H1 (cell line): ENCODE measurements around the gene HOXB4. TPM values are rescaled to one million over a fixed set of nuclear protein-coding genes. Genes with fewer than 3 reads are reported as not detected.
A peak's percentile ranks its signal among the peaks of the same experiment; 100 is the strongest.

Experiments
- CTCF ChIA-PET: fragments of 300-600 bp; sonication (Branson Sonifier 250); formaldehyde crosslinking; loops from one replicate; lab custom pipeline; 2021; ENCODE audit not compliant: partially characterized antibody; lab: Charles Lee
- POLR2A ChIA-PET: fragments of 300-600 bp; sonication (Branson Sonifier 250); formaldehyde crosslinking; loops from one replicate; lab custom pipeline; 2021; ENCODE audit warnings: inconsistent platforms; ENCODE audit not compliant: partially characterized antibody; lab: Charles Lee
- DNase-seq, 2 experiments: peaks; one replicate each; pipeline versions ENCODE4 v3.0.0 to v3.0.0-alpha.2; 2010 to 2022; ENCODE audit warnings: low spot score in 2 of 2, low read depth in 1 of 2, mixed read lengths in 1 of 2
- FAIRE-seq: peaks from 2 replicates; lab custom pipeline; 2011; peaks lifted over from hg19 to GRCh38; lab: Jason Lieb, UNC
- H2AFZ ChIP-seq: 2 replicates; pipeline ENCODE4 v1.8.1; 2012; ENCODE audit warnings: low read length, inconsistent platforms
- H2AK5ac ChIP-seq: 2 replicates; pipeline ENCODE4 v1.6.1; 2013; ENCODE audit warnings: low read depth, low read length
- H2BK120ac ChIP-seq: replicated peaks from 2 replicates; pipeline ENCODE3; 2013; ENCODE audit warnings: low read depth, low read length, inconsistent platforms
- H2BK12ac ChIP-seq: 2 replicates; pipeline ENCODE4 v1.6.1; 2013; ENCODE audit warnings: low read depth, low read length
- H2BK15ac ChIP-seq: 2 replicates; pipeline ENCODE4 v1.6.1; 2013; ENCODE audit warnings: low read length
- H2BK20ac ChIP-seq: 2 replicates; pipeline ENCODE4 v1.6.1; 2013; ENCODE audit warnings: low read length
- H2BK5ac ChIP-seq: 2 replicates; pipeline ENCODE4 v1.6.1; 2013; ENCODE audit warnings: low read depth, low read length
- H3K14ac ChIP-seq: 2 replicates; pipeline ENCODE4 v1.6.1; 2013; ENCODE audit warnings: inconsistent platforms; ENCODE audit not compliant: insufficient read length
- H3K18ac ChIP-seq: 2 replicates; pipeline ENCODE4 v1.6.1; 2013; ENCODE audit warnings: low read length; ENCODE audit errors: extremely low read depth
- H3K23ac ChIP-seq: 2 replicates; pipeline ENCODE4 v1.6.1; 2013; ENCODE audit warnings: inconsistent platforms; ENCODE audit not compliant: insufficient read length
- H3K23me2 ChIP-seq: 2 replicates; pipeline ENCODE4 v1.6.1; 2013; ENCODE audit warnings: low read depth, low read length
- H3K27ac ChIP-seq: 2 replicates; pipeline ENCODE4 v1.6.1; 2011; ENCODE audit warnings: low read depth, low read length, inconsistent platforms
- H3K27me3 ChIP-seq, 4 experiments: replicated peaks in 1 of 4; 1 replicate in 1 of 4; 2 replicates in 3 of 4; pipeline versions ENCODE4 v1.6.1 to v1.8.1; 2011 to 2013; ENCODE audit warnings: low read length in 3 of 4, mild to moderate bottlenecking in 3 of 4, inconsistent platforms in 2 of 4, mixed read lengths in 2 of 4, moderate library complexity in 1 of 4; ENCODE audit not compliant: control insufficient read depth in 3 of 4, insufficient read depth in 3 of 4; ENCODE audit errors: extremely low read depth in 1 of 4
- H3K36me3 ChIP-seq, 4 experiments: 2 replicates each; pipeline versions ENCODE4 v1.6.1 to v1.8.1; 2011 to 2013; ENCODE audit warnings: mild to moderate bottlenecking in 4 of 4, low read length in 3 of 4, moderate library complexity in 2 of 4, control low read depth in 1 of 4, inconsistent platforms in 1 of 4; ENCODE audit not compliant: insufficient read depth in 4 of 4, control insufficient read depth in 2 of 4
- H3K4ac ChIP-seq: replicated peaks from 2 replicates; pipeline ENCODE3; 2013; ENCODE audit warnings: low read length, low read depth, mixed read lengths, inconsistent platforms; ENCODE audit not compliant: insufficient read length
- H3K4me1 ChIP-seq, 4 experiments: replicated peaks in 1 of 4; 1 replicate in 1 of 4; 2 replicates in 3 of 4; pipeline versions ENCODE4 v1.6.1 to v1.8.1; 2011 to 2013; ENCODE audit warnings: low read length in 3 of 4, inconsistent platforms in 2 of 4, mixed read lengths in 1 of 4; ENCODE audit not compliant: insufficient read depth in 4 of 4, control insufficient read depth in 3 of 4
- H3K4me2 ChIP-seq, 2 experiments: 2 replicates each; pipeline versions ENCODE4 v1.6.1 to v1.8.1; 2011 to 2013; ENCODE audit warnings: low read depth in 2 of 2, low read length in 2 of 2, control low read depth in 1 of 2, inconsistent platforms in 1 of 2, mild to moderate bottlenecking in 1 of 2; ENCODE audit not compliant: insufficient read depth in 1 of 2
- H3K4me3 ChIP-seq, 4 experiments: fragments of 200-600, 300-600 bp in 1 of 4; sonication (generic), shearing (Covaris generic), sonication (Bioruptor Twin) in 1 of 4; 2 replicates each; pipeline versions ENCODE4 v1.5.1 to v1.8.1; 2011 to 2016; ENCODE audit warnings: low read length in 4 of 4, low read depth in 3 of 4, control low read depth in 2 of 4, inconsistent platforms in 2 of 4, mild to moderate bottlenecking in 2 of 4, mixed read lengths in 1 of 4, moderate library complexity in 1 of 4; ENCODE audit not compliant: insufficient read depth in 2 of 4; ENCODE audit errors: extremely low read depth in 1 of 4
- H3K56ac ChIP-seq: replicated peaks from 2 replicates; pipeline ENCODE3; 2013; ENCODE audit warnings: low read depth, mild to moderate bottlenecking, mixed read lengths, low read length, inconsistent platforms; ENCODE audit not compliant: insufficient read length
- H3K79me1 ChIP-seq: 2 replicates; pipeline ENCODE4 v1.6.1; 2013; ENCODE audit warnings: low read depth, low read length, control low read depth
- H3K79me2 ChIP-seq, 2 experiments: 2 replicates each; pipeline versions ENCODE4 v1.6.1 to v1.8.1; 2012 to 2013; ENCODE audit warnings: low read length in 2 of 2, mild to moderate bottlenecking in 2 of 2, inconsistent platforms in 1 of 2; ENCODE audit not compliant: insufficient read depth in 2 of 2, control insufficient read depth in 1 of 2
- H3K9ac ChIP-seq, 4 experiments: replicated peaks in 1 of 4; 1 replicate in 1 of 4; 2 replicates in 3 of 4; pipeline versions ENCODE4 v1.6.1 to v1.8.1; 2011 to 2013; ENCODE audit warnings: low read depth in 3 of 4, low read length in 3 of 4, control low read depth in 2 of 4, mild to moderate bottlenecking in 2 of 4, moderate library complexity in 2 of 4, inconsistent platforms in 1 of 4; ENCODE audit errors: extremely low read depth in 1 of 4
- H3K9me3 ChIP-seq, 2 experiments: 2 replicates each; pipeline versions ENCODE4 v1.6.1 to v1.8.1; 2012 to 2013; ENCODE audit warnings: mild to moderate bottlenecking in 2 of 2, moderate library complexity in 2 of 2, control low read depth in 1 of 2, inconsistent platforms in 1 of 2, low read depth in 1 of 2, low read length in 1 of 2, mixed read lengths in 1 of 2; ENCODE audit not compliant: insufficient read depth in 2 of 2
- H4K20me1 ChIP-seq, 2 experiments: replicated peaks in 1 of 2; 2 replicates each; pipeline versions ENCODE3 to v1.8.1; 2011 to 2013; ENCODE audit warnings: inconsistent platforms in 2 of 2, low read length in 2 of 2, mild to moderate bottlenecking in 1 of 2; ENCODE audit not compliant: insufficient read depth in 2 of 2, control insufficient read depth in 1 of 2
- H4K5ac ChIP-seq: 2 replicates; pipeline ENCODE4 v1.6.1; 2013; ENCODE audit warnings: low read length, low read depth, mixed read lengths, inconsistent platforms; ENCODE audit not compliant: insufficient read length
- H4K8ac ChIP-seq: 2 replicates; pipeline ENCODE4 v1.8.0; 2013; ENCODE audit warnings: mild to moderate bottlenecking, moderate library complexity, low read length, inconsistent platforms; ENCODE audit not compliant: insufficient read depth; ENCODE audit errors: extremely low read depth
- H4K91ac ChIP-seq: replicated peaks from 2 replicates; pipeline ENCODE3; 2013; ENCODE audit warnings: low read length, mixed read lengths, inconsistent platforms; ENCODE audit not compliant: insufficient read length
- CBX8 ChIP-seq: fragments of 300-800, 300-1000 bp; sonication (generic); IDR thresholded peaks from 2 replicates; pipeline ENCODE4 v1.7.1; 2016; ENCODE audit warnings: low read depth, low read length, borderline replicate concordance
- CHD1 ChIP-seq: IDR thresholded peaks from 2 replicates; pipeline ENCODE4 v1.6.1; 2012; ENCODE audit warnings: low read depth, low read length, improper control_type of control experiment
- EZH2 ChIP-seq: fragments of 200-600 bp; sonication (generic); IDR thresholded peaks from 2 replicates; pipeline ENCODE4 v1.7.1; 2012; ENCODE audit warnings: low read depth, mild to moderate bottlenecking, moderate library complexity, low read length, inconsistent platforms; ENCODE audit not compliant: severe bottlenecking
- POLR2AphosphoS5 ChIP-seq: IDR thresholded peaks from 2 replicates; pipeline ENCODE4 v1.6.1; 2011; ENCODE audit warnings: low read depth, low read length
- RNF2 ChIP-seq: fragments of 200-900, 300-1000 bp; sonication (generic); IDR thresholded peaks from 2 replicates; pipeline ENCODE4 v1.7.1; 2016; ENCODE audit warnings: borderline replicate concordance, low read depth, mild to moderate bottlenecking, antibody characterized with exemption, low read length; ENCODE audit not compliant: poor library complexity, severe bottlenecking; ENCODE audit errors: missing control alignments
- SUZ12 ChIP-seq: fragments of 200-600 bp; sonication (generic); IDR thresholded peaks from 2 replicates; pipeline ENCODE4 v1.6.1; 2012; ENCODE audit warnings: mild to moderate bottlenecking, inconsistent platforms, low read length, moderate library complexity, mixed read lengths
- TEAD4 ChIP-seq: IDR thresholded peaks from 2 replicates; pipeline ENCODE4 v1.6.1; 2012; ENCODE audit warnings: low read depth, low read length, inconsistent platforms, mixed read lengths
- WGBS, 2 experiments: shearing (Covaris generic) in 1 of 2; methylation state at CpG; one replicate each; pipeline versions ENCODE4 v1.1.6 to v1.1.7; 2013 to 2015; ENCODE audit warnings: low lambda C conversion rate in 2 of 2, mixed read lengths in 2 of 2, inconsistent platforms in 1 of 2, low coverage in 1 of 2, missing lambda C conversion rate in 1 of 2; ENCODE audit not compliant: insufficient replicate concordance in 2 of 2, insufficient coverage in 1 of 2, insufficient read length in 1 of 2; ENCODE audit errors: extremely low coverage in 1 of 2, missing lambda C conversion rate in 1 of 2; 5-methylcytosine and 5-hydroxymethylcytosine counted together
- polyA plus RNA-seq, 7 experiments: library from polyadenylated mRNA; depleted of rRNA in 3 of 7; stranded (reverse) in 5 of 7; unstranded in 2 of 7; fragments of >200 nt in 5 of 7; fragments of 200-250 nt in 2 of 7; gene quantifications; 1 replicate in 5 of 7; 2 replicates in 1 of 7; 4 replicates in 1 of 7; pipeline versions ENCODE4 v1.2.1 to v1.2.3, GENCODE V29; 2011 to 2013; ENCODE audit warnings: missing spikeins in 2 of 7, mixed read lengths in 2 of 7
- total RNA-seq: library from RNA; stranded (reverse); fragmentation: NEBNext Ultra II Directional; extraction: Animal tissue kit (Norgen Biotek cat#: 25700); gene quantifications from 2 replicates; pipeline ENCODE4 v1.2.1, GENCODE V29; 2021

The HOXB4 gene
- total and polyA plus RNA-seq, 2 of the 8 experiments (the other 6 are each of a cell fraction or from before 2014, with no cell fraction given): not detected

DNA sequence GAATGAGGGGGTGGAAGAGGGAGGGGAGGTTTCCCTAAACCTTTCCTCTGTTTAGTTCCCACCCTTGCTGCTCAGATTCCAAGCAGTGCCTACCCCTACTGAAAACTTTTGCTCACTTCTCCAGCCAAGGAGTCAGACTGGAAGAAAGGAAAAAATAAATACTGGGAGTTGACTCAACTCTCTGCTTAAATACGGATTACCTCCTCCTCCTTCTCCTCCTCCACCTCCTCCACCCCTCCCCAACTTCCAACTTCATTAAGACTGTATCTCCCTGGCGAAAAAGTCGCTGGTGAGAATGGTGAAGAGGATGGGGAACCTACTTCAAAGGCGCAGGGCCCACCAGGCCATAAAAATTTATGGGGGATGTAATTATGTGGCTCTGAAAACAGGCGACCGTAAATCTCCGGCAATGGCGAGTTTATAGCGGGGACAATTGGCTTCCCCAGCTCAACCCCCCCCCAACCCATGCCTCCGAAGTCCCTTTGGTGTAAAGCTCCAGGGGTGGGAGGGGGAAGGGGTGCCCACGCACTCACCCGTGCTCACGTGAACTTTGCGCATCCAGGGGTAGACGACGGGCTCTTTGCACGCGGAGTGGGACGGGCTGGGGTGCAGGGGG lies 712 bp downstream of the HOXB4 start:
- H3K27me3 ChIP-seq: peaks cover 99 to 100% (median 100%) of the 10 kb centered on the region in 4 experiments
- H4K5ac ChIP-seq: no peak overlapping the region
- H3K4me2 ChIP-seq: peak overlapping the region in 1 of 2 experiments; percentile 48; a peak in 2 of 4 replicates
- H3K27ac ChIP-seq: no peak overlapping the region
- H2BK5ac ChIP-seq: no peak overlapping the region
- H3K23me2 ChIP-seq: no peaks in the 10 kb centered on the region
- H4K20me1 ChIP-seq: peaks cover 19 to 41% of the 10 kb centered on the region in 2 experiments
- DNase-seq (no peak), FAIRE-seq (no peak)
- no peak overlapping the region for H3K56ac ChIP-seq
- no peak overlapping the region for H2BK120ac ChIP-seq
- no peak overlapping the region for H3K14ac ChIP-seq
- H3K23ac ChIP-seq: no peak overlapping the region
- no peaks in the 10 kb centered on the region for H3K79me1 ChIP-seq
- ChIA-PET CTCF (interaction anchor here (1.4 kb wide), 1 partner anchor 14 kb away, joined by 4 read pairs; no protein-coding TSS in a partner anchor), POLR2A (no interaction called here)
- H2BK12ac ChIP-seq: no peak overlapping the region
- H3K4me3 ChIP-seq: peak overlapping the region in 1 of 4 experiments; percentile 22; a peak in 1 of 8 replicates
- H3K79me2 ChIP-seq: no peaks in the 10 kb centered on the region
- peaks cover 0 to 13% (median 4%) of the 10 kb centered on the region in 4 experiments; a peak in 5 of 7 replicates for H3K4me1 ChIP-seq
- TF ChIP-seq CHD1 (no peak), EZH2 (peak; percentile 93), SUZ12 (peak; percentile 91), CBX8 (peak; percentile 73; the same call in 1 of the 2 replicates), TEAD4 (no peak), POLR2AphosphoS5 (no peak), RNF2 (peak; percentile 43)
- H2AFZ ChIP-seq: no peak overlapping the region
- no peaks in the 10 kb centered on the region for H3K9me3 ChIP-seq
- no peak overlapping the region for H4K8ac ChIP-seq
- H3K36me3 ChIP-seq: peaks cover 0 to 6% (median 0%) of the 10 kb centered on the region in 4 experiments; a peak in 1 of 8 replicates
- H2BK15ac ChIP-seq: no peak overlapping the region
- no peak overlapping the region for H4K91ac ChIP-seq
- no peak overlapping the region for H3K18ac ChIP-seq
- 13% methylated on average over 9 of the region's 19 CpGs; no CpG with 5 or more reads in 1 of the 2 experiments for WGBS, 2 experiments
- no peak overlapping the region for H2AK5ac ChIP-seq
- no peak overlapping the region for H3K4ac ChIP-seq
- H3K9ac ChIP-seq: no peak overlapping the region
- H2BK20ac ChIP-seq: no peak overlapping the region
